WTC11 (cell line): ENCODE measurements around the gene PCDHGA10. TPM values are rescaled to one million over a fixed set of nuclear protein-coding genes. Genes with fewer than 3 reads are reported as not detected.

Source experiments
- ATAC-seq: fragments of 200-7000 bp; cut with Tn5 transposase; 2 replicates; pipeline ENCODE4 v1.10.0; 2021; ENCODE audit warnings: mild to moderate bottlenecking, moderate library complexity
- CTCF ChIA-PET: fragments of 300-600 bp; sonication (Branson Sonifier 250); formaldehyde crosslinking; loops from one replicate; lab custom pipeline; 2021; ENCODE audit warnings: antibody characterized with exemption; lab: Charles Lee
- POLR2A ChIA-PET: fragments of 350-600 bp; sonication (Branson Sonifier 250); formaldehyde crosslinking; loops from one replicate; lab custom pipeline; 2021; ENCODE audit warnings: antibody characterized with exemption; lab: Charles Lee
- DNase-seq: peaks from one replicate; pipeline ENCODE4 v3.0.0; 2021; ENCODE audit warnings: low spot score
- H3K27ac Mint-ChIP-seq: 2 replicates; pipeline ENCODE4 v1.8.0; 2021; ENCODE audit warnings: mixed read lengths
- H3K27me3 Mint-ChIP-seq: 2 replicates; pipeline ENCODE4 v1.8.0; 2021; ENCODE audit warnings: low read depth, mild to moderate bottlenecking, moderate library complexity, mixed read lengths
- H3K36me3 Mint-ChIP-seq: 2 replicates; pipeline ENCODE4 v1.8.0; 2021; ENCODE audit warnings: mixed read lengths
- H3K4me1 Mint-ChIP-seq: 2 replicates; pipeline ENCODE4 v1.8.0; 2022; ENCODE audit warnings: mixed read lengths
- H3K4me3 Mint-ChIP-seq: 2 replicates; pipeline ENCODE4 v1.8.0; 2021; ENCODE audit warnings: mild to moderate bottlenecking, moderate library complexity, mixed read lengths
- H3K9me3 Mint-ChIP-seq: 2 replicates; pipeline ENCODE4 v1.8.0; 2021; ENCODE audit warnings: mixed read lengths
- CREM ChIP-seq: sonication (generic); formaldehyde crosslinking; IDR thresholded peaks from 2 replicates; pipeline ENCODE4 v1.8.1; 2022; ENCODE audit warnings: mild to moderate bottlenecking, missing genetic modification reagents, moderate library complexity
- HMGA2 ChIP-seq: fragments of 250-450 bp; sonication (Bioruptor Pico); IDR thresholded peaks from 2 replicates; pipeline ENCODE4 v1.4.0; 2021; ENCODE audit warnings: mild to moderate bottlenecking, moderate library complexity
- JUN ChIP-seq: sonication (generic); formaldehyde crosslinking; IDR thresholded peaks from 2 replicates; pipeline ENCODE4 v1.8.0; 2023; ENCODE audit warnings: mild to moderate bottlenecking, missing genetic modification reagents
- KAT7 ChIP-seq: sonication (generic); formaldehyde crosslinking; IDR thresholded peaks from 2 replicates; pipeline ENCODE4 v1.8.1; 2023; ENCODE audit warnings: missing genetic modification reagents, mild to moderate bottlenecking, borderline replicate concordance
- NFATC4 ChIP-seq: fragments of 250-450 bp; sonication (Bioruptor Pico); IDR thresholded peaks from 2 replicates; pipeline ENCODE4 v1.9.0; 2021; ENCODE audit warnings: mild to moderate bottlenecking
- SMAD3 ChIP-seq: sonication (generic); formaldehyde crosslinking; IDR thresholded peaks from 2 replicates; pipeline ENCODE4 v1.8.0; 2022; ENCODE audit warnings: missing genetic modification reagents, mild to moderate bottlenecking, borderline replicate concordance
- SOX15 ChIP-seq: fragments of 250-450 bp; sonication (Bioruptor Pico); IDR thresholded peaks from 2 replicates; pipeline ENCODE4 v1.9.0; 2021; ENCODE audit warnings: mild to moderate bottlenecking
- ZNF416 ChIP-seq: fragments of 250-450 bp; sonication (Bioruptor Pico); IDR thresholded peaks from 2 replicates; pipeline ENCODE4 v1.9.0; 2021; ENCODE audit warnings: mild to moderate bottlenecking, inconsistent platforms
- total RNA-seq: library from RNA; stranded (reverse); gene quantifications from 3 replicates; pipeline ENCODE4 v1.2.3, GENCODE V29; 2021
- TF ChIP-seq, protein P1 (sequence below): sonication (generic); formaldehyde crosslinking; IDR thresholded peaks from 2 replicates; pipeline ENCODE4 v1.8.1; 2022; ENCODE audit warnings: mild to moderate bottlenecking, missing genetic modification reagents, moderate library complexity, borderline replicate concordance
- TF ChIP-seq, protein P2 (sequence below): fragments of 200-600 bp; IDR thresholded peaks from 2 replicates; pipeline ENCODE4 v1.8.0; 2022; ENCODE audit warnings: antibody characterized with exemption
- TF ChIP-seq, protein P3 (sequence below): sonication (generic); formaldehyde crosslinking; IDR thresholded peaks from 2 replicates; pipeline ENCODE4 v1.8.1; 2023; ENCODE audit warnings: mild to moderate bottlenecking, missing genetic modification reagents
- TF ChIP-seq, protein P4 (sequence below): fragments of 250-450 bp; sonication (Bioruptor Pico); IDR thresholded peaks from 2 replicates; pipeline ENCODE4 v2.1.2; 2022; ENCODE audit warnings: mild to moderate bottlenecking, moderate library complexity
- TF ChIP-seq, protein P5 (sequence below): fragments of 250-450 bp; sonication (Bioruptor Pico); conservative IDR thresholded peaks from 2 replicates; pipeline ENCODE4 v1.9.0; 2021; ENCODE audit warnings: mild to moderate bottlenecking
- TF ChIP-seq, protein P6 (sequence below): fragments of 250-450 bp; sonication (Bioruptor Pico); IDR thresholded peaks from 2 replicates; pipeline ENCODE4 v1.8.0; 2021; ENCODE audit warnings: mild to moderate bottlenecking

Gene PCDHGA10
- total RNA-seq, 1 experiment from 2014 or later = 11.9 TPM

DNA sequence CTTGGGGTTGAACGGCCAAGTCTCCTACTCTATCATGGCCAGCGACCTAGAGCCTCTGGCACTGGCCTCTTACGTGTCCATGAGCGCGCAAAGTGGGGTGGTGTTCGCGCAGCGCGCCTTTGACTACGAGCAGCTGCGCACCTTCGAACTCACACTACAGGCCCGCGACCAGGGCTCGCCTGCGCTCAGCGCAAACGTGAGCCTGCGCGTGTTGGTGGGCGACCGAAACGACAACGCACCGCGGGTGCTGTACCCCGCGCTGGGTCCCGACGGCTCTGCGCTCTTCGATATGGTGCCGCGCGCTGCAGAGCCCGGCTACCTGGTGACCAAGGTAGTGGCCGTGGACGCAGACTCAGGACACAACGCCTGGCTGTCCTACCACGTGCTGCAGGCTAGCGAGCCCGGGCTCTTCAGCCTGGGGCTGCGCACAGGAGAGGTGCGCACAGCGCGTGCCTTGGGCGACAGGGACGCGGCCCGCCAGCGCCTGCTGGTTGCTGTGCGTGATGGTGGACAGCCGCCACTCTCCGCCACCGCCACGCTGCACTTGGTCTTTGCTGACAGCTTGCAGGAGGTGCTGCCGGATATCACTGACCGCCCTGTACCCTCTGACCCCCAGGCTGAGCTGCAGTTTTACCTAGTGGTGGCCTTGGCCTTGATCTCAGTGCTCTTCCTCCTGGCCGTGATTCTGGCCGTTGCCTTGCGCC, 13.1 kb upstream of the PCDHGA10 start:
- H3K4me1 Mint-ChIP-seq = no peaks in the 10 kb centered on the region
- H3K4me3 Mint-ChIP-seq = no peak overlapping the region
- POLR2A ChIA-PET = no interaction called here
- DNase-seq (no peak), ATAC-seq (no peak)
- peaks cover 55% of the 10 kb centered on the region for H3K9me3 Mint-ChIP-seq
- H3K27me3 Mint-ChIP-seq = peaks cover 14% of the 10 kb centered on the region
- peaks cover 64% of the 10 kb centered on the region for H3K36me3 Mint-ChIP-seq
- TF ChIP-seq, protein P1, sequence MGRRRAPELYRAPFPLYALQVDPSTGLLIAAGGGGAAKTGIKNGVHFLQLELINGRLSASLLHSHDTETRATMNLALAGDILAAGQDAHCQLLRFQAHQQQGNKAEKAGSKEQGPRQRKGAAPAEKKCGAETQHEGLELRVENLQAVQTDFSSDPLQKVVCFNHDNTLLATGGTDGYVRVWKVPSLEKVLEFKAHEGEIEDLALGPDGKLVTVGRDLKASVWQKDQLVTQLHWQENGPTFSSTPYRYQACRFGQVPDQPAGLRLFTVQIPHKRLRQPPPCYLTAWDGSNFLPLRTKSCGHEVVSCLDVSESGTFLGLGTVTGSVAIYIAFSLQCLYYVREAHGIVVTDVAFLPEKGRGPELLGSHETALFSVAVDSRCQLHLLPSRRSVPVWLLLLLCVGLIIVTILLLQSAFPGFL (CRISPR knock-in tag) = no peak
- TF ChIP-seq SOX15 (CRISPR knock-in tag) = no peak
- TF ChIP-seq, protein P2, sequence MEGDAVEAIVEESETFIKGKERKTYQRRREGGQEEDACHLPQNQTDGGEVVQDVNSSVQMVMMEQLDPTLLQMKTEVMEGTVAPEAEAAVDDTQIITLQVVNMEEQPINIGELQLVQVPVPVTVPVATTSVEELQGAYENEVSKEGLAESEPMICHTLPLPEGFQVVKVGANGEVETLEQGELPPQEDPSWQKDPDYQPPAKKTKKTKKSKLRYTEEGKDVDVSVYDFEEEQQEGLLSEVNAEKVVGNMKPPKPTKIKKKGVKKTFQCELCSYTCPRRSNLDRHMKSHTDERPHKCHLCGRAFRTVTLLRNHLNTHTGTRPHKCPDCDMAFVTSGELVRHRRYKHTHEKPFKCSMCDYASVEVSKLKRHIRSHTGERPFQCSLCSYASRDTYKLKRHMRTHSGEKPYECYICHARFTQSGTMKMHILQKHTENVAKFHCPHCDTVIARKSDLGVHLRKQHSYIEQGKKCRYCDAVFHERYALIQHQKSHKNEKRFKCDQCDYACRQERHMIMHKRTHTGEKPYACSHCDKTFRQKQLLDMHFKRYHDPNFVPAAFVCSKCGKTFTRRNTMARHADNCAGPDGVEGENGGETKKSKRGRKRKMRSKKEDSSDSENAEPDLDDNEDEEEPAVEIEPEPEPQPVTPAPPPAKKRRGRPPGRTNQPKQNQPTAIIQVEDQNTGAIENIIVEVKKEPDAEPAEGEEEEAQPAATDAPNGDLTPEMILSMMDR = no peak
- no peak for TF ChIP-seq HMGA2 (CRISPR knock-in tag)
- no peak for TF ChIP-seq ZNF416 (CRISPR knock-in tag)
- TF ChIP-seq, protein P3, sequence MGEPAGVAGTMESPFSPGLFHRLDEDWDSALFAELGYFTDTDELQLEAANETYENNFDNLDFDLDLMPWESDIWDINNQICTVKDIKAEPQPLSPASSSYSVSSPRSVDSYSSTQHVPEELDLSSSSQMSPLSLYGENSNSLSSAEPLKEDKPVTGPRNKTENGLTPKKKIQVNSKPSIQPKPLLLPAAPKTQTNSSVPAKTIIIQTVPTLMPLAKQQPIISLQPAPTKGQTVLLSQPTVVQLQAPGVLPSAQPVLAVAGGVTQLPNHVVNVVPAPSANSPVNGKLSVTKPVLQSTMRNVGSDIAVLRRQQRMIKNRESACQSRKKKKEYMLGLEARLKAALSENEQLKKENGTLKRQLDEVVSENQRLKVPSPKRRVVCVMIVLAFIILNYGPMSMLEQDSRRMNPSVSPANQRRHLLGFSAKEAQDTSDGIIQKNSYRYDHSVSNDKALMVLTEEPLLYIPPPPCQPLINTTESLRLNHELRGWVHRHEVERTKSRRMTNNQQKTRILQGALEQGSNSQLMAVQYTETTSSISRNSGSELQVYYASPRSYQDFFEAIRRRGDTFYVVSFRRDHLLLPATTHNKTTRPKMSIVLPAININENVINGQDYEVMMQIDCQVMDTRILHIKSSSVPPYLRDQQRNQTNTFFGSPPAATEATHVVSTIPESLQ (CRISPR knock-in tag) = no peak
- no peak for TF ChIP-seq SMAD3 (CRISPR knock-in tag)
- TF ChIP-seq, protein P4, sequence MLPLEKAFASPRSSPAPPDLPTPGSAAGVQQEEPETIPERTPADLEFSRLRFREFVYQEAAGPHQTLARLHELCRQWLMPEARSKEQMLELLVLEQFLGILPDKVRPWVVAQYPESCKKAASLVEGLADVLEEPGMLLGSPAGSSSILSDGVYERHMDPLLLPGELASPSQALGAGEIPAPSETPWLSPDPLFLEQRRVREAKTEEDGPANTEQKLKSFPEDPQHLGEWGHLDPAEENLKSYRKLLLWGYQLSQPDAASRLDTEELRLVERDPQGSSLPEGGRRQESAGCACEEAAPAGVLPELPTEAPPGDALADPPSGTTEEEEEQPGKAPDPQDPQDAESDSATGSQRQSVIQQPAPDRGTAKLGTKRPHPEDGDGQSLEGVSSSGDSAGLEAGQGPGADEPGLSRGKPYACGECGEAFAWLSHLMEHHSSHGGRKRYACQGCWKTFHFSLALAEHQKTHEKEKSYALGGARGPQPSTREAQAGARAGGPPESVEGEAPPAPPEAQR (CRISPR knock-in tag) = no peak
- TF ChIP-seq NFATC4 (CRISPR knock-in tag) = no peak
- no peak overlapping the region for H3K27ac Mint-ChIP-seq
- CTCF ChIA-PET = interaction anchor here (0.6 to 2.0 kb wide), 4 partner anchors 12 to 30 kb away, joined by 3 to 5 read pairs (median 4); partner anchors contain the start of genes PCDHGA10, PCDHGB3, PCDHGB4 and PCDHGB7

DNA sequence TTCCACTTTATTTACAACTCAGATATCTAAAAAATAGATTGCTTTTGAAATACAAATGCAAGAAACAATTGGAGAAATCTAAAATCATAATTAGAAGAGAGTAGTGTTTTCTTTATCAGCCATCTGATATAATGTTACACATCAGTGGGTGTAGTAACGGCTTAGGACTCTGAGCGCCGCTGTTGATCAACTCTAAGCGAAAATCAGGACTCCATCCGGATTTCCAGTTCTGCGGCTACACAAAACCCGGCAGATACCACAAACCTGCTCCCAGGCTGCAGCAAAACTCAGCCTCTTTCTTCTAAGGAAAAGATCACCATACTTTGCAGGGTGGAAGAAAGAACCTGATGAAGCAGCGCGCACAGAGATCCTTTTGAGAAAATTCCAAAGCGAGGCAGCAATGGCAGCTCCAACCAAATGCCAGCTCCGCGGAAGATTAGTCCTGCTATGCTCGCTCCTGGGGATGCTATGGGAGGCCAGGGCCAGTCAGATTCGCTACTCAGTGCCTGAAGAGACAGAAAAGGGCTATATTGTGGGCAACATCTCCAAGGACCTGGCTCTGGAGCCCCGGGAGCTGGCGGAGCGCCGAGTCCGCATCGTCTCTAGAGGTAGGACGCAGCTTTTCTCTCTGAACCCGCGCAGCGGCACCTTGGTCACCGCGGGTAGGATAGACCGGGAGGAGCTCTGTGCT, 10.1 kb upstream of the PCDHGA10 start, which contains the start of gene PCDHGA9:
PCDHGA9 (plus strand) TSS at position 226 of the 691 bp plus-strand sequence; CDS start at position 401, 175 bp downstream.
- no peak within 1 kb of the TSS for H3K27ac Mint-ChIP-seq
- TF ChIP-seq CREM (CRISPR knock-in tag) (no peak), JUN (CRISPR knock-in tag) (no peak), KAT7 (CRISPR knock-in tag) (no peak)
- TF ChIP-seq, protein P5, sequence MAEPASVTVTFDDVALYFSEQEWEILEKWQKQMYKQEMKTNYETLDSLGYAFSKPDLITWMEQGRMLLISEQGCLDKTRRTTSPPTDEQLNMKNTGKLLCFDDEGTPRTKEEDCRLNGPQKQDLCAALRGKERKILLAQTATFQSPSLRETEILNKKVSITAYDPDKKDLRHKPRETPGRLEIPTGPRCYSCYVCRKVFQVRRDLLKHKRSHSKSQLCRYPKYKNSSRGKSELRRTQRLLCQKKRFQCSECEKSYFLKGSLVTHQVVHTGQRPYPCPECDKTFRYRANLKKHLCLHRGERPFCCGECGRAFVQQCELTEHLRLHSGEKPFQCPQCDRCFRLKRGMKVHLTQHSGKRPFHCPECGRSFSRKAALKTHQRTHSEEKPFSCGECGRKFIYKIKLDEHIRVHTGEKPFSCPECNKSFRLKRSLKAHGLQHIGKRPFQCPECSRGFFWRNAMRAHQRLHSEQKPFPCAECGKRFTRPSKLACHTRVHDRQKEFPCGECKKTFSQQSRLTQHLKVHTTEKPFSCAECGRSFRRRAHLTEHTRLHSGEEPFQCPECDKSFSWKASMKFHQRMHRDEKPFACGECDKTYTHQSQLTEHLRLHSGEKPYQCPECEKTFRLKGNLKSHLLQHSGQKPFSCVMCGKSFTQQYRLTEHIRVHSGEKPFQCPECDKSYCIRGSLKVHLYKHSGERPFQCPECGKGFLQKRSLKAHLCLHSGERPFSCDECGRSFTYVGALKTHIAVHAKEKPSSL (CRISPR knock-in tag) = no peak
- TF ChIP-seq, protein P6, sequence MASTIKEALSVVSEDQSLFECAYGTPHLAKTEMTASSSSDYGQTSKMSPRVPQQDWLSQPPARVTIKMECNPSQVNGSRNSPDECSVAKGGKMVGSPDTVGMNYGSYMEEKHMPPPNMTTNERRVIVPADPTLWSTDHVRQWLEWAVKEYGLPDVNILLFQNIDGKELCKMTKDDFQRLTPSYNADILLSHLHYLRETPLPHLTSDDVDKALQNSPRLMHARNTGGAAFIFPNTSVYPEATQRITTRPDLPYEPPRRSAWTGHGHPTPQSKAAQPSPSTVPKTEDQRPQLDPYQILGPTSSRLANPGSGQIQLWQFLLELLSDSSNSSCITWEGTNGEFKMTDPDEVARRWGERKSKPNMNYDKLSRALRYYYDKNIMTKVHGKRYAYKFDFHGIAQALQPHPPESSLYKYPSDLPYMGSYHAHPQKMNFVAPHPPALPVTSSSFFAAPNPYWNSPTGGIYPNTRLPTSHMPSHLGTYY = no peak
- TF ChIP-seq, protein P2 = no peak
- peaks cover 14% of the 10 kb centered on the region for H3K27me3 Mint-ChIP-seq
- peaks cover 43% of the 10 kb centered on the region for H3K9me3 Mint-ChIP-seq
- CTCF ChIA-PET = interaction anchor here (0.5 to 1.7 kb wide), 9 partner anchors 10 to 161 kb away, joined by 4 to 15 read pairs (median 5); partner anchors contain the start of genes PCDHGA10, PCDHGA11, PCDHGA8 and PCDHGB3
- no peak for ATAC-seq
- no peaks in the 10 kb centered on the region for H3K4me1 Mint-ChIP-seq
- DNase-seq = no peak
- H3K4me3 Mint-ChIP-seq = no peak within 1 kb of the TSS
- POLR2A ChIA-PET = no interaction called here
- H3K36me3 Mint-ChIP-seq = peaks cover 50% of the 10 kb centered on the region
